Measurements from ENCODE around the gene BTBD10. TPM values are rescaled to one million over a fixed set of nuclear protein-coding genes. Genes with fewer than 3 reads are reported as not detected.

Gene BTBD10
- total RNA-seq, 4 donors from 2014 or later = 26.9 to 36.6 (median 35.3) TPM

GRCh38 chr11:13473013-13473722, 10.1 kb upstream of the BTBD10 start:
- TF ChIP-seq CTCF (IDR thresholded peaks at IDR 0.05) (no peak), POLR2A (IDR thresholded peaks at IDR 0.05) (no peak)
- WGBS, 2 donors = 60 to 84% methylated on average over 3 of the region's 3 CpGs
- H3K27ac ChIP-seq = no peak overlapping the region
- H3K36me3 ChIP-seq = no peaks in the 10 kb centered on the region
- intact Hi-C loops (cut with DNase I) = no loop called here
- H3K4me3 ChIP-seq (replicated peaks in 1 of 3) = no peak overlapping the region
- H3K27me3 ChIP-seq = no peaks in the 10 kb centered on the region
- H3K4me1 ChIP-seq = no peaks in the 10 kb centered on the region
- no peak for DNase-seq
- no peaks in the 10 kb centered on the region for H3K9me3 ChIP-seq

- intact Hi-C loops (cut with DNase I) = loop anchor here (10.0 kb wide), 1 partner anchor 264 kb away; no protein-coding TSS in a partner anchor
- H3K4me1 ChIP-seq = peaks cover 2 to 3% of the 10 kb centered on the region in 2 donors
- no peaks in the 10 kb centered on the region for H3K27me3 ChIP-seq
- H3K4me3 ChIP-seq (replicated peaks in 1 of 3) = no peak overlapping the region
- no peak for DNase-seq
- no peak overlapping the region for H3K27ac ChIP-seq
- TF ChIP-seq CTCF (IDR thresholded peaks at IDR 0.05) (no peak), POLR2A (IDR thresholded peaks at IDR 0.05) (no peak)
- H3K9me3 ChIP-seq = no peaks in the 10 kb centered on the region
- WGBS, 2 donors = 45 to 49% methylated on average over 5 of the region's 5 CpGs
- no peaks in the 10 kb centered on the region for H3K36me3 ChIP-seq
These were observed 5.7 kb upstream of the BTBD10 start for GRCh38 chr11:13468750-13469149.

DNA sequence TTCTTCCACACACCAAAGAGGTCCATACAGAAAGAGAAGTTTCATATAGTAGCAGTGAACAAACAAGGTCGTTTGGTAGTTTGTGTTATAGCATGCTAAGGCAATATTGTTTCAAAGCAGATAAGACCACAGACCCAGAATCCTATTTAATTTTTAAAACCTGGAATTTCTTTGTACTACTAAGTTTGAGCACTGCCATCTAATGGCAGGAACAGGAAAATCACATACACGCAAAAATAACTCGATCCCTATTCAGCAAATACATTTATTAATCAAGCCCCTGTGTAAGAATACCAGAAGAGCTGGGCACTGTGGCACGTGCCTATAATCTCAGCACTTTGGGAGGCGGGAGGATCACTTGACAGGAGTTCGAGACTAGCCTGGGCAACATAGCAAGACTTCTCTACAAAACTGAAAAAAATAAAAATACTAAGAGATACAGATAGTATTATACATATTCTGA, 2.9 kb upstream of the BTBD10 start:
- intact Hi-C loops (cut with DNase I) = loop anchor here (10.0 kb wide), 1 partner anchor 261 kb away; no protein-coding TSS in a partner anchor
- no peaks in the 10 kb centered on the region for H3K27me3 ChIP-seq
- TF ChIP-seq POLR2A (IDR thresholded peaks at IDR 0.05) (no peak), CTCF (IDR thresholded peaks at IDR 0.05) (peak in 5 of 6 experiments; percentile 16 to 60 (median 49))
- DNase-seq = no peak
- WGBS, 2 donors = 4 to 7% methylated on average over 6 of the region's 6 CpGs
- no peaks in the 10 kb centered on the region for H3K36me3 ChIP-seq
- H3K9me3 ChIP-seq = no peaks in the 10 kb centered on the region
- no peak overlapping the region for H3K4me3 ChIP-seq (replicated peaks in 1 of 3)
- H3K4me1 ChIP-seq = peaks cover 5 to 9% of the 10 kb centered on the region in 2 donors
- no peak overlapping the region for H3K27ac ChIP-seq

DNA sequence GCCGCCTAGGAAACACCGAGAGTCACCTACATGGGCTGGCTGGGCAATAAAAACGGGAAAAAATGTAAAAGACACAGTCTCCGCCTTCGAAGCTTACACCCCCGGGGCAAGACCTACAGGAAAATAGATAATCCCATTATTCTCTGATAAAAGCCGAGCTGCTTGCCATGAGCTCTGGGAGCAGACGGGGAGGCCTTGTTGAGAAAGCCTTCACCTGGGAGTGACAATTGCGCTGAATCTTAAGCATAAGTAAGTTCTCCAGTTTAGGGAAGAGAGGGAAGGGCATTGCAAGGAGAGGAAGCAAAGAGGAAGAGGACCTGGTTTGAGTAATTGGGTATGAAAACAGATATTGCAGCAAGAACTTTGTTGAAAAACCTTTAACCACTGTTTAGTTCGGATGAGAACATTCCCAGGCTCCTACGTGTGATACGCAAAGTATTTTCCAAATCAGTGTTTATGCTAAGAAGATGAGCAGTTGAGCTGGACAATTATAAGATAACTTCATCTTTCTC, 813 bp upstream of the BTBD10 start:
- TF ChIP-seq POLR2A (IDR thresholded peaks at IDR 0.05) = no peak
- TF ChIP-seq CTCF (IDR thresholded peaks at IDR 0.05) = no peak
- Histone ChIP-seq H3K27ac (peak overlapping the region in 2 of 3 donors; percentile 71 to 72), H3K4me1 (peaks cover 5 to 9% of the 10 kb centered on the region in 2 donors), H3K27me3 (no peaks in the 10 kb centered on the region), H3K9me3 (no peaks in the 10 kb centered on the region), H3K4me3 (replicated peaks in 1 of 3) (peak overlapping the region; percentile 45 to 71 (median 60)), H3K36me3 (no peaks in the 10 kb centered on the region)
- DNase-seq = no peak
- WGBS, 2 donors = 32 to 35% methylated on average over 12 of the region's 12 CpGs
- intact Hi-C loops (cut with DNase I) = loop anchor here (10.0 kb wide), 1 partner anchor 259 kb away; no protein-coding TSS in a partner anchor
